Loucy (cell line): ENCODE measurements around the gene ACSL5.
A peak's percentile ranks its signal among the peaks of the same experiment; 100 is the strongest.
"Not testable (repeated sequence)": the region's sequence is repeated elsewhere in the genome, so short reads cannot be mapped to it uniquely, and the experiment has no call there.

Experiments used
- H2AFZ ChIP-seq: fragments of 200-600 bp; sonication (generic); 2 replicates; pipeline ENCODE4 v1.6.0; 2016; ENCODE audit warnings: antibody characterized with exemption, mild to moderate bottlenecking, low read length, moderate library complexity
- H3F3A ChIP-seq: fragments of 200-600 bp; 2 replicates; pipeline ENCODE4 v1.6.0; 2016; ENCODE audit warnings: antibody characterized with exemption, low read depth, mild to moderate bottlenecking
- H3K27me3 ChIP-seq: fragments of 200-600 bp; sonication (generic); 2 replicates; pipeline ENCODE4 v1.6.1; 2014; ENCODE audit warnings: low read length, mild to moderate bottlenecking; ENCODE audit not compliant: insufficient read depth, poor library complexity, severe bottlenecking
- H3K36me3 ChIP-seq: fragments of 200-600 bp; sonication (generic); 2 replicates; pipeline ENCODE4 v1.6.1; 2016; ENCODE audit warnings: low read length; ENCODE audit not compliant: insufficient read depth
- H3K4me1 ChIP-seq: fragments of 200-600 bp; sonication (generic); 2 replicates; pipeline ENCODE4 v1.5.1; 2014; ENCODE audit warnings: low read length, mild to moderate bottlenecking; ENCODE audit not compliant: insufficient read depth, poor library complexity, severe bottlenecking
- H3K4me2 ChIP-seq: fragments of 200-600 bp; sonication (generic); 2 replicates; pipeline ENCODE4 v1.6.0; 2014; ENCODE audit warnings: antibody characterized with exemption, low read length, low read depth, mild to moderate bottlenecking; ENCODE audit not compliant: poor library complexity, severe bottlenecking
- H3K4me3 ChIP-seq: fragments of 200-600 bp; sonication (generic); 2 replicates; pipeline ENCODE4 v1.5.1; 2014; ENCODE audit warnings: low read length, mild to moderate bottlenecking, mixed read lengths; ENCODE audit not compliant: poor library complexity, severe bottlenecking
- H3K79me2 ChIP-seq: fragments of 200-600 bp; sonication (generic); 2 replicates; pipeline ENCODE4 v1.6.1; 2014; ENCODE audit warnings: low read length; ENCODE audit not compliant: insufficient read depth
- H3K9ac ChIP-seq: fragments of 200-600 bp; sonication (generic); 2 replicates; pipeline ENCODE4 v1.6.0; 2014; ENCODE audit warnings: mild to moderate bottlenecking, low read depth, low read length, moderate library complexity; ENCODE audit not compliant: poor library complexity, severe bottlenecking
- H3K9me2 ChIP-seq: fragments of 200-600 bp; sonication (generic); replicated peaks from 2 replicates; pipeline ENCODE4 v1.6.1; 2016; ENCODE audit warnings: low read depth, low read length, mixed read lengths
- H3K9me3 ChIP-seq: fragments of 200-600 bp; sonication (generic); 2 replicates; pipeline ENCODE4 v1.6.1; 2014; ENCODE audit warnings: mild to moderate bottlenecking, antibody characterized with exemption, low read length, low read depth; ENCODE audit not compliant: insufficient read depth
- H4K20me1 ChIP-seq: fragments of 200-600 bp; sonication (generic); 2 replicates; pipeline ENCODE4 v1.6.0; 2014; ENCODE audit warnings: antibody characterized with exemption, low read length, mild to moderate bottlenecking; ENCODE audit not compliant: insufficient read depth, poor library complexity, severe bottlenecking
- CTCF ChIP-seq: fragments of 200-600 bp; sonication (generic); conservative IDR thresholded peaks from 2 replicates; pipeline ENCODE4 v1.5.1; 2014; ENCODE audit warnings: mild to moderate bottlenecking, antibody characterized with exemption, low read length
- EZH2phosphoT487 ChIP-seq: fragments of 200-600 bp; IDR thresholded peaks from 2 replicates; pipeline ENCODE4 v1.6.1; 2018; ENCODE audit warnings: antibody characterized with exemption, mild to moderate bottlenecking, moderate library complexity, borderline replicate concordance

ACSL5 gene

GRCh38 chr10:112372182-112372810 is 1.6 kb upstream of the ACSL5 start:
- not testable (repeated sequence) for H3F3A ChIP-seq, H3K36me3 ChIP-seq, H3K27me3 ChIP-seq, H3K9me2 ChIP-seq, H2AFZ ChIP-seq, H3K4me2 ChIP-seq, H3K9ac ChIP-seq, H4K20me1 ChIP-seq, H3K9me3 ChIP-seq, H3K4me3 ChIP-seq
- Histone ChIP-seq H3K4me1 (peaks cover 16% of the 10 kb centered on the region), H3K79me2 (peaks cover 11% of the 10 kb centered on the region)

GRCh38 chr10:112374724-112375541 is 1.0 kb downstream of the ACSL5 start:
- no peaks in the 10 kb centered on the region for H3K9me2 ChIP-seq
- peak overlapping the region; percentile 84 for H3K4me2 ChIP-seq
- H4K20me1 ChIP-seq, result no peaks in the 10 kb centered on the region
- H3K9me3 ChIP-seq, result no peaks in the 10 kb centered on the region
- peaks cover 11% of the 10 kb centered on the region for H3K79me2 ChIP-seq
- H3K27me3 ChIP-seq, result no peaks in the 10 kb centered on the region
- H3K4me3 ChIP-seq, result peak overlapping the region; percentile 84
- H2AFZ ChIP-seq, result peak overlapping the region; percentile 97
- peak overlapping the region; percentile 91 for H3K9ac ChIP-seq
- no peak for TF ChIP-seq EZH2phosphoT487
- TF ChIP-seq CTCF, result no peak
- no peaks in the 10 kb centered on the region for H3K36me3 ChIP-seq
- no peaks in the 10 kb centered on the region for H3F3A ChIP-seq
- H3K4me1 ChIP-seq, result peaks cover 22% of the 10 kb centered on the region

GRCh38 chr10:112375721-112376395 is 1.9 kb downstream of the ACSL5 start:
- Histone ChIP-seq H3K27me3 (no peaks in the 10 kb centered on the region), H3K4me2 (peak overlapping the region; percentile 84), H3K9me3 (no peaks in the 10 kb centered on the region), H3K9me2 (no peaks in the 10 kb centered on the region), H3F3A (no peaks in the 10 kb centered on the region), H3K9ac (peak overlapping the region; percentile 91), H3K36me3 (no peaks in the 10 kb centered on the region), H2AFZ (peak overlapping the region; percentile 97), H4K20me1 (no peaks in the 10 kb centered on the region), H3K4me3 (peak overlapping the region; percentile 84), H3K79me2 (peaks cover 11% of the 10 kb centered on the region), H3K4me1 (peaks cover 22% of the 10 kb centered on the region)
- TF ChIP-seq EZH2phosphoT487, result no peak
- no peak for TF ChIP-seq CTCF
